A549 treated with ZK216348 at 1 μM for 4 hours (cell line): ENCODE results near the gene CYP2C19. TPM values are rescaled to one million over a fixed set of nuclear protein-coding genes. Genes with fewer than 3 reads are reported as not detected.

Source experiments
- total RNA-seq: library from RNA; stranded (reverse); fragments of 200-300 nt; extraction: Qiagen RNA extraction; gene quantifications from 5 replicates; pipeline ENCODE4 v1.2.3, GENCODE V29; 2022; ENCODE audit warnings: low read depth

The CYP2C19 gene
- total RNA-seq, result not detected in 5 replicates

DNA sequence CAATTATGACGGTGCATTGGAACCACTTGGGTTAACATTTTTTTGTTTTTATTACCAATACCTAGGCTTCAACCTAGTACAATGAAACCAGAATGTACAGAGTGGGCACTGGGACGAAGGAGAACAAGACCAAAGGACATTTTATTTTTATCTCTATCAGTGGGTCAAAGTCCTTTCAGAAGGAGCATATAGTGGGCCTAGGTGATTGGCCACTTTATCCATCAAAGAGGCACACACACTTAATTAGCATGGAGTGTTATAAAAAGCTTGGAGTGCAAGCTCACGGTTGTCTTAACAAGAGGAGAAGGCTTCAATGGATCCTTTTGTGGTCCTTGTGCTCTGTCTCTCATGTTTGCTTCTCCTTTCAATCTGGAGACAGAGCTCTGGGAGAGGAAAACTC lies at the start of gene CYP2C19:
Gene CYP2C19 (plus strand): TSS at position 289 of the 400 bp plus-strand sequence. CDS start 25 bp downstream, at position 314.

Other genes with a start within 250 kb of the CYP2C19 start
- 20.9 to 30.5 TPM (median 29.2 TPM) in 5 replicates for gene HELLS, start 216.9 kb upstream of the CYP2C19 start, total RNA-seq
- 0.11 to 0.12 TPM in 2 of 5 replicates, not detected in the others for gene CYP2C18, start 79.0 kb upstream of the CYP2C19 start, total RNA-seq
- gene CYP2C9, start 176.0 kb downstream of the CYP2C19 start, total RNA-seq, result not detected in 5 replicates